IPS DF 4.7 (cell line): ENCODE measurements around the gene FOXR1.
A peak's percentile ranks its signal among the peaks of the same experiment; 100 is the strongest.
"Not testable (repeated sequence)": the region's sequence is repeated elsewhere in the genome, so short reads cannot be mapped to it uniquely, and the experiment has no call there.

Experiments
- DNase-seq: peaks from one replicate; pipeline ENCODE4 v3.0.0-alpha.2; 2013; ENCODE audit warnings: low spot score; ENCODE audit errors: extremely low read depth

Gene FOXR1

DNA sequence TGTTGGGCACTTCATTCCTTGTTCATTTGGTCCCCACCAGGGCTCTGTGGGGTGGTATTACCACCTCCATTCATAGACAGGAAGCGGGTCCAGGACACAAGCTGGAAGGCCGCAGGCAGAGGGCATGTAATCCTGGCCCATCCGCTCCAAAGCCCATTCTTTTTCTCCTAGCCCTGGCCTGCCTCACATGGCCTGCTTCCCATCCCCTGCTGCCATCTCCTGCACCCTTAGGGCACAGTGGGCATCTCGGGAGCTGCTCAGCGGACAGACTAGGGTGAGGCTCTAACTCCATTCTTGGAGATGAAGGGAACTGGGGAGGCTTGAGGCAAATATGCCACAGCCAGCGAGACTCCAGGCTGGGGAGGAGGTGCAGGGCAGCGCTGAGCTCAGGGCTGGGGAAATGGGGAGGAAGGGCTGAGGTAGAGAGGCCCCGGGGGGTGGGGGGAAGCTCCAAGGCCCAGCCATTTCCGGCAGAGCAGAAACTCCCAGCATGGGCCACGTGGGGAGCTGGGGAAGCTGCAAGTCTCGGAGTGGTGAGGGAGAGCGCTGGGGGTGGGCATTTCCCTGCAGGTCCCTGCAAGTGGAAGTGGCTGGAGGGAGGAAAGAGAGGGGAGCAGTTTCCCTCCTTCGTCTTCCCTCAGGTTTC, 31.5 kb upstream of the FOXR1 start:
- no peak for DNase-seq

DNA sequence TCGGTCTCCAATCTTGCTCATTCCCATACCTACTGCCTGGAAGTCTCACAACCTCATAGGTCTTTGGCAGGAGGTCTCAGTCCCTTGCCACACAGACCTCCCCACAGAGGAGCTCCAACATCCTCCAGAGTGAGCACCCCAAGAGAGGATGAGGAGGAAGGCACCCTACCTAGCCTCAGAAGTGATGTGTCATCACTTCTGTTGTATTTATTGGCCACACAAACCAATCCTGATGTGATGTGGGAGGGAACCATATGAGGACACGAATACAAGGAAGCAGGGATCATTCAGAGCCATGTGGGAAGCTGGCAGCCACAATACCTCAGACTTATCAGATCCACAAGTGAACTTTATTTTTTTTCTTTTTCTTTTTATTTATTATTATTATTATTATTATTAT, 24.5 kb upstream of the FOXR1 start:
- no peak for DNase-seq

DNA sequence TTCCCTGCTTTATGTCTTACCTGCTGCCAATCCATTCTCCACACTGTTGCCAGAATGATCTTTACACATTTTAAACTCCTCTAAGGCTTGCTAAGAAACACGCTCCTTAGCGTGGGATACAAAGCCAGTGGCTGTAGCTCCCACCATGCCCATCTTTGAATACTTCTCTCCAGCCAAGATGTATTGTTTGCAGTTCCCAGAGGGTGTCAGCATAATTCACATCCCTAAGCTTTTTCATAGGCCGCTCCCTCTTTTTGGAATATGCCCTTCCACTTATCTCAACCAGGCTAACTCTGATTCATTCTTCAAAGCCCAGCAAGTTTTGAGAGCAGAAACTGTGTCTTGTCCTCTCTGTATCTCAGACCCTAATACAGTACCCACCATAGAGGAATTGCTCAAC, 23.6 kb upstream of the FOXR1 start:
- no peak for DNase-seq

DNA sequence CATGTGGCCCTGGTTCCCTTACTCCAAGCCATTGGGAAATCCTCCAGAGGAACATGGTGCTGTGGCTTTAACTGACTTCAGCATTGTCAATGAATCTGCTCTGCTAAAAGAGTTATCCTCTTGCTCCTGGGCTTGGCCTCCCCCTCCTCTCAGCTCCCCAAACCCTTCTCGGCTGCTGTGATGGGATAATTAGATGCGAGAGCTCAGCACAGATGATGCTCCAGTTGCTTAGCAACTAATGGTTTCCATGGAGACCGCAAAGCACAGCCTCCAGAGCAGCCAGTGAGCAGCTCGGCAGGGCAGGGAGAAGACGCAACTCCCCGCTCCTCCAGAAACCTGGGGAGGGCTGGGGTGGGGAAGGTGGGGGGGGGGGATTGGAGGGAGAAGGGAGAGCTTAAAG, 18.3 kb upstream of the FOXR1 start:
- no peak for DNase-seq

DNA sequence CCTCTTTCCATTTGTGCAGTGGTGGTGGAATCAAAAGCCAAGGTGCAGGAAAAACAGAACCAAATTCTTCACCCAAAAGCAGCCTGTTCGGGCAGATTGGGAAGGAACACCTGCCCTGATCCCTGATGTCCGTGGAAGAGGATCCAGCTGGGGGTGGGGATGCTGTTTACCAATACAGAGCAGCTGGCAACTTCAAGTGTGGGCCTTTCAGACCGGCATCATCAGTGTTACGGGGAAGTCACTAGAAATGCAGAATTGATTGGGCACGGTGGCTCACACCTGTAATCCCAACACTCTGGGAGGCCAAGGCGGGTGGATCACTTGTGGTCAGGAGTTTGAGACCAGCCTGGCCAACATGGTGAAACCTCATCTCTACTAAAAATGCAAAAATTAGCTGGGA, 17.6 kb upstream of the FOXR1 start:
- DNase-seq: not testable (repeated sequence)

DNA sequence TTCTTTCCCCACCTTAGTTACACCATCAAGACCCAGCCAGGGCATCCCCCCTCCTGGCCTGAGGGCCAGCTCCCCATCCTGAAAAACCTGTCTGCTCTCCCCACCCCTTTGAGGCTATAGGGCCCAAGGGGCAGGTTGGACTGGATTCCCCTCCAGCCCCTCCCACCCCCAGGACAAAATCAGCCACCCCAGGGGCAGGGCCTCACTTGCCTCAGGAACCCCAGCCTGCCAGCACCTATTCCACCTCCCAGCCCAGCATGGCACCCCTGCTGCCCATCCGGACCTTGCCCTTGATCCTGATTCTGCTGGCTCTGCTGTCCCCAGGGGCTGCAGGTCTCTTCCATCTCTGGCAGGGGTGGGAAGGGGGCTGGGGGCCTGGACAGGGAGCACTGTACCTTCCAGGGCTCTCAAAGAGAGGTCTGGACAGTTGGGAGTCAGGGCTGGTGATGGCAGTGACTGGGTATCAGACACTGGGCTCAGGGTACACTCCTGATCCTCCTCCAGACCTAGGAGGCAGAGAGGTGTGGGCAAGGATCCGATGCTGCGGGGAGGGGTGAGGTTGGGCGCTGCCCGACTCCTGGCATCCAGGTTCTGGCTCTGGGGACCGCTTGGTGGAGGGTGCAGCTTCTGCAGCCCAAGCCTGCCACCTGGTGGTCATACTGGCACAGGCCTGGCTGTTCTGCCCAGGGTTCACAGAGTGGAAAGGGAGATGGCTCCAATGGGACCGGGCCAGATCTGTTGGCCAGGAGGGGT, 15.3 kb upstream of the FOXR1 start, which contains the start of gene UPK2:
Gene UPK2, plus strand, starts transcription at position 205 of the 753 bp plus-strand sequence. Its CDS starts 53 bp downstream, at position 258.
- DNase-seq: peak; percentile 78

DNA sequence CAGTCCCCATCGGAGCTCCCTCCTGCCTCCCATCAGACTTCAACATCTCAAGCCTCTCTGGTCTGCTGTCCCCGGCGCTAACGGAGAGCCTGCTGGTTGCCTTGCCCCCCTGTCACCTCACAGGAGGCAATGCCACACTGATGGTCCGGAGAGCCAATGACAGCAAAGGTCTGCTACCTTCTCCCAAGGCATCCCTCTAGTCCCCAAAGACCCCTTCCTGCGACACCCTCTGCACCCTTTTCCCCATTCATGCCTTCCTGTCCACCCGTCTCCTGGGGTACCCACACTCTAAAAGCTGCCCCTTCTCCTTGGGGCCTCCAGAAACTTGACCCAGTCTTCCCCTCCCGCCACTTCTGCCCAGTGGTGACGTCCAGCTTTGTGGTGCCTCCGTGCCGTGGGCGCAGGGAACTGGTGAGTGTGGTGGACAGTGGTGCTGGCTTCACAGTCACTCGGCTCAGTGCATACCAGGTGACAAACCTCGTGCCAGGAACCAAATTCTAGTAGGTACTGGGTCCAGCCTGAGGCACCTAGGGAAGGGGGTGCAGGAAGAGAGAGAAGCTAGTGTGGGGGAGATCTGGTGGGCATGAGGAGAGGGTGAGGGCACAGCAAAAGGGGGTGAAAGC, 14.6 kb upstream of the FOXR1 start:
- DNase-seq: no peak

DNA sequence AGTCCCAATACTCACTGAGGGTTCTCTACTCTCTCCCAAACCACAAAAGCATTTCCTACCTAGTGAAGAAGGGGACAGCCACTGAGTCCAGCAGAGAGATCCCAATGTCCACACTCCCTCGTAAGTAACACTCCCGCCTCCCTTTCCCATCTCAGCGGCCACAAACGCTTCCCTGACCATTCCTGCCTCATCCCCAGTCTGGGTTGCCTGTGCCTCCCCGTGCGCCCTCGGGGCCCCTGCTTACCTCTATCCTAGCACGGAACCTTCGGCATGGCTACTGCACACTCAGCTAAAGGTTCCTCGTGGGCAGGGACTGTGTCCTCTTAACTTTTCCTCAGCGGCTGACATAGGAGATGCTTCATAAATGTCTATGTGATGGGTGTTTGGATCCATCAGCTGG, 14.0 kb upstream of the FOXR1 start:
- no peak for DNase-seq

DNA sequence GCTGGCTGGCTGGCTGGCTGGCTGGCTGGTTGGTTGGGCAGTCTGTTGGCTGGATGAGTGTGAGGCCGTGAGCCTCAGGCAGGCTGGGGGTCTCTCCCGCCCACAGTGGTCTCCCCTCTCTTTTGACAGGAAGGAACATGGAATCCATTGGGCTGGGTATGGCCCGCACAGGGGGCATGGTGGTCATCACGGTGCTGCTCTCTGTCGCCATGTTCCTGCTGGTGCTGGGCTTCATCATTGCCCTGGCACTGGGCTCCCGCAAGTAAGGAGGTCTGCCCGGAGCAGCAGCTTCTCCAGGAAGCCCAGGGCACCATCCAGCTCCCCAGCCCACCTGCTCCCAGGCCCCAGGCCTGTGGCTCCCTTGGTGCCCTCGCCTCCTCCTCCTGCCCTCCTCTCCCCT, 13.6 kb upstream of the FOXR1 start:
- DNase-seq: no peak

DNA sequence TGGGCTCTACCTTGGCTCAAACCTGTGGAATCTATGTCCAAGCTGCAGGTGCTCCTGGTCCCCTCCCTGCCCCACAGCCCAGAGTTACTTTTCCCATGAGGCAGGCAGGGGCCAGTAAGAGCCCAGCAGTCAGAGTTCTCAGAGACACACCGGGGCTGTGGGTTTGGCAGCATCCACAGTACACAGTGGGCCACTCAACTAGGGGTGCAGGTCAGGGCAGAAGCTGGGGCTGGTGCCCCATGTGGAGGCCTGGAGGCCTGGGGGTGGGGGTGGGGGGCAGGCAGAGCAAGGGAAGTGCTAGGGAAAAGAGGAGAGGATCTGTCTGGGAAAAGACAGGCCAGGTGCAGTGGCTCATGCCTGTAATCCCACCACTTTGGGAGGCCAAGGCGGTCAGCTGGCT, 13.0 kb upstream of the FOXR1 start:
- DNase-seq: no peak

DNA sequence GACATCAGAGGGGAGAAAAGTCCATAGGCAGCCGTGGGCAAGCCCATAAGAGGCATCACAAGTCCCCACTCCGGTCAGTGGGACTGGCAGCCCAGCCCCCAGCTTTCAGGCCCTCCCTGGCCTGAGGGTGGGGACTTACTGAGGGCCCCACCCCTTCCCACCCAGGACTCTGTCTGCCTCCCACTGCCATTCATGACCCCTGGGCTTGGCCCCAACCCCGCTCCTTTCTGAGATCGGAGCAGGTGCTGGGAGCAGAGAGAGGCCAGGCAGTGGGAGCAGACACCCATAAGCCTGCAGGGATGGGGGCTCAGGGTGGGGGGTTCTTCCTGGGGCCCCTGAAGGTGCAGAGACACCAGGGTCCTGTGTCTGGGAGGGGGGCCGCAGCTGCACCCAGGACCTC, 10.4 kb upstream of the FOXR1 start:
- DNase-seq: no peak

DNA sequence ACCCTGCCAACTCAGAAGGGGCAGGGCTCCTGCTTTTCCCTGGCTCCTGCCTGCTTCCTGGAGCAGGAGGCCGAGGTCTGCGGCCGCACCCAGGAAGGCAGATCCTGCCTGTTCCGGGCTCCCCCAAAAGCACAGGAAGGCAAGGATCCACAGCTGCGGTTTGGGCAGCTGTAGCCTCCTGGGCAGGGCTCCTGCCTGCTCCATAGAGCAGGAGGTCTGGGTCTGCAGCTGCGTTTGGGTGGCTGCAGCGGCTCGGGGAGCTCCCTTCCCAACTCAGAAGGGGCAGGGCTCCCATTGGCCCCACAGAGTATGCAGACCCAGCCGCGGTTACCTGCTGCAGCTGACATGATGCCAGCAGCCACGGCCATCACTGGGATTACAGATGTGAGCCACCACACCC, 10.0 kb upstream of the FOXR1 start:
- DNase-seq: no peak

DNA sequence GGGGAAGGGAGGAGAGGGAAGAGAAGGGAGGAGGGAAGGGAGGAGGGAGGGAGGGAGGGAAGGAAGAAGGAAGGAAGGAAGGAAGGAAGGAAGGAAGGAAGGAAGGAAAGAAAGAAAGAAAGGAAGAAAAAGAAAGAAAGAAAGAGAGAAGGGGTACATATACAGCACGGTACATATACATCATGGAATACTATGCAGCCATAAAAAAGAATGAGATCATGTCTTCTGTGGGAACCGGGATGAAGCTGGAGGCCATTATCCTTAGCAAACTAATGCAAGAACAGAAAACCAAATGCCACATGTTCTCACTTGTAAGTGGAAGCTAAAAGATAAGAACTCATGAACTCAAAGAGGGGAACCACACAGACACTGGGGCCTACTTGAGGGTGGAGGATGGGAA, 2.1 kb upstream of the FOXR1 start:
- not testable (repeated sequence) for DNase-seq

DNA sequence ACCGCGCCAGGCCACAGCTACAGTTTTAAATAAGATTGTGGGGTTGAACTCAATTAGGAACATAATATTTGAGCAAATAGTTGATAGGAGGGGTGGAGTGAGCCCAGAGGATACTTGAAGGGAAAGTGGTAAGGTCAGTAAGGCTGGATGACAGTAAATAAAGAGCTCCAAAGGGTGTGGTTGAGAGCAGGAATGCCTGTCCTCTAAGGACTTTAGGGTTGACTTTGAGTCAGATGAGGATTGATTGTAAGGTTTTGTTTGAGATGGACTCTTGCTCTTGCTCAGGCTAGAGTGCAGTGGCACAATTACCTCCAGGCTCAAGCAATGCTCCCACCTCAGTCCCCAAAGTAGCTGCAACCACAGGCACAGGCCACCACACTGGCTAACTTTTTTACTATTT, 2.4 kb downstream of the FOXR1 start:
- DNase-seq: no peak

DNA sequence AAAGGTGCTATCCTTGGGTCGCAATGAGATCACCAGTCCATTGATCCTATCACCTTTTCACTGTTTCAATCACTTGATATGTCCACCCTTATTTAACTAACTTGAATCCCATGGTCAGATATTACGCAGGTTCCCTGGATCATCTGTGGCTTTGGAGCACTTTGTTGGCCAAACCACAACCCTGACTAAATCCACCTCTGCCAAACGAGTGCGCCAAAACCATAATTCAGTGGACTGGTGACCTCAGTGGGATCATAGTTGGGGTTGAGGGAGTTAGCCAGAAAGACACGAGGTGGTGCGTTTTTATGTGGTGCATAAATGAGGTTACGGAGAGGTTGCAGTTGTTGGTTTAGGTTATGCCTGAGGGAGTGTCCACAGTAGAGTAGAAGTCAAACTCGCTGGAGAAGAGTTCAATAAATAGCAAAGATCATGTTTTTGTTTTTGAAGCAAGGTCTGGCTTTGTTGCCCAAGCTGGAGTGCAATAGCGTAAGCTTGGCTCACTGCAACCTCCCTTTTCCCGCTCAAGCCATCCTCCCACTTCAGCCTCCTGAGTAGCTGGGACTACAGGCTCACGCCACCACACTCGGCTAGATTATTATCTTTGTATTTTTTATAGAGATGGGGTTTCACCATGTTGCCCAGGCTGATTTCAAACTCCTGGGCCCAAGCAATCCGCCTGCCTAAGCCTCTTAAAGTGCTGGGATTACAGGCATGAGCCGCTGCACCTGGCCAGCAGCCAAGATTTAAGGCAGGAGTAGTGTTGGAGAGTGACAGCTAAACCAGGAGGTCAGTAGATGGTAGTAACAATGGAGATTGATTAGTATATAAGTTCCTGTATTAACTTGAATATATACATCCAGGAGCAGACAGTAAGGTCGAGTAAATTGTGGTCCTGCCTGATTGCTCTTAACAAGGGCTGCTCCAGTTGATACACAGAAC, 4.5 kb downstream of the FOXR1 start:
- DNase-seq: no peak

DNA sequence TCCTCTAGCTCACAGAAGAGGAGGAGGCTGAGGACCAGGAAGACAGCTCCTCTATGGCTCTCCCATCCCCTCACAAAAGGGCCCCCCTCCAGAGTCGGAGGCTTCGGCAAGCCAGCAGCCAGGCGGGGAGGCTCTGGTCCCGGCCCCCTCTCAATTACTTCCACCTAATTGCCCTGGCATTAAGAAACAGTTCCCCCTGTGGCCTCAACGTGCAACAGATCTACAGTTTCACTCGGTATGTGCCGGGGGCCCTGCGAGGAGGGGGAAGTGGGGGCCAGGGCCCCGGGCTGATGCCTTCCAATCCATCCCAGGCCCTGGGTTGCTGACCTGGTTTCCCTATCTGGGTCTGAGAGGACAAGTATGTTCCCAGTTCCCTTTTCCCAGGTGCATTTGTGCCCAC, 7.9 kb downstream of the FOXR1 start:
- DNase-seq: no peak

DNA sequence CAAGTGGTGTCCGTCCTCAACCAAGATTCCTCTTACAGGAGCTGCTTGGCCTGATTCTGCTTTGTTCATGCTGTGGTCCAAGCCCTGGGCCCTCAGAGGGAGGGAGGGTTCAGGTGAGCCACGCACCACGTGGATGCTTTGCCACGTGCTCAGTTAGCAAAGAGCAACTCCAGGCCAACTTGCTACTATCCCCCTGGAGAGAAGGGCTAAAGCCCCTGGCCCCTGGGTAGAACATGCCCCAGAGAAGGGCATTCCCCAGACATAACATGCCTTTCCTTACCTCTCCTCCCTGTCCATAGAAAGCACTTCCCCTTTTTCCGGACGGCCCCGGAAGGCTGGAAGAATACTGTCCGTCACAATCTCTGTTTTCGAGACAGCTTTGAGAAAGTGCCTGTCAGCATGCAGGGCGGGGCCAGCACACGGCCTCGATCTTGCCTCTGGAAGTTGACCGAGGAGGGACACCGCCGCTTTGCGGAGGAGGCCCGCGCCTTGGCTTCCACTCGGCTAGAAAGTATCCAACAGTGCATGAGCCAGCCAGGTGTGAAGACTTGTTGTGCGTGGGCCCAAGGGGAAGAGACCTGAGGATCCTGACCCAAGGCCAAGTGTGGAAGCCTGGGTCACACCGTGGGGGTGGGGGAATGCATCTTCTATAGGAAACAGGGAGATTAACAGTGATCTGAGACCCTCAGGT, 8.8 kb downstream of the FOXR1 start:
- no peak for DNase-seq

DNA sequence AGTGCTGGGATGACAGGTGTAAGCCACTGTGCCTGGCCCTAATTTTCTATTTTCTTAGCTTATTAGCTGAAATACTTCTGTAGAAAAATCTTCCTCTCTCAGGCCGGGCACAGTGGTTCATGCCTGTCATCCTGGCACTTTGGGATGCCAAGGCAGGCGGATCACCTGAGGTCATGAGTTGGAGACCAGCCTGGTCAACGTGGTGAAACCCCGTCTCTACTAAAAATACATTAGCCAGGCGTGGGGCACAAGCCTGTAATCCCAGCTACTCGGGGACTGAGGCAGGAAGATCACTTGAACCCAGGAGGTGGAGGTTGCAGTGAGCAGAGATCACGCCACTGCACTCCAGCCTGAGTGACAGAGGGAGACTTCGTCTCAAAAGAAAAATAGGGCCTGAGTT, 12.8 kb downstream of the FOXR1 start:
- DNase-seq: not testable (repeated sequence)

DNA sequence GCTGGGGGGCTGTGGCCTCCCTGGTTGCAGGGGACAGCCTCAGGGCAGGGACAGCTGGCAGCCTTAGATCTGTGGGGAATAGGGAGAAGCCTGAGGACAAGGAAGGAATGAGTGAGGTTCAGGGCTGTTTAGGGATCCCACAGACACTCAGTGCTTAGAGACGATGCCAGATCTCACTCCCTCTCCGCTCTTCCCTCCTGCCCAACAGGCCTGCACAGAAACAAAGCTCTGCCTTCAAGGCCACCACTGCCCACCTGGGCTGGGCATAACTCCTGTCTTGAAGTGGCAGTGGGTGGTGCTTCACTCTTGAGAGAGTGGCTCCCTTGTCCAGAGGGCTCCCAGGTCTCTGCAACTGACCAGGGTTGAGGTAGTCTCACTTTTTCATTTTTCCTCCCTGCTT, 13.3 kb downstream of the FOXR1 start:
- no peak for DNase-seq

DNA sequence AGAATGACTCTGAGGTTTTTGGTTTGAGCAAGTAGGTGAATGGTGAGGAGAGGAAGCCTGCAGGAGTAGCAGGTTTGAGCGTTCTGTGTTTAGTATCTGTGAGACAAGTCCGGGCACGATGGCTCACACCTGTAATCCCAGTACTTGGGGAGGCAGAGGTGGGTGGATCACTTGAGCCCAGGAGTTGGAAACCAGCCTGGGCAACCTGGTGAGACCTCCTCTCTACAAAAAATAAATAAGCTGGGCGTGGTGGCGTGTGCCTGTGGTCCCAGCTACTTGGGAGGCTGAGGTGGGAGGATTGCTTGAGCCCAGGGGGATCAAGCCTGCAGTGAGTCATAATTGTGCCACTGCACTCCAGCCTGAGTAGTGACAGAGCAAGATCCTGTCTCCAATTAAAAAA, 16.7 kb downstream of the FOXR1 start:
- no peak for DNase-seq

DNA sequence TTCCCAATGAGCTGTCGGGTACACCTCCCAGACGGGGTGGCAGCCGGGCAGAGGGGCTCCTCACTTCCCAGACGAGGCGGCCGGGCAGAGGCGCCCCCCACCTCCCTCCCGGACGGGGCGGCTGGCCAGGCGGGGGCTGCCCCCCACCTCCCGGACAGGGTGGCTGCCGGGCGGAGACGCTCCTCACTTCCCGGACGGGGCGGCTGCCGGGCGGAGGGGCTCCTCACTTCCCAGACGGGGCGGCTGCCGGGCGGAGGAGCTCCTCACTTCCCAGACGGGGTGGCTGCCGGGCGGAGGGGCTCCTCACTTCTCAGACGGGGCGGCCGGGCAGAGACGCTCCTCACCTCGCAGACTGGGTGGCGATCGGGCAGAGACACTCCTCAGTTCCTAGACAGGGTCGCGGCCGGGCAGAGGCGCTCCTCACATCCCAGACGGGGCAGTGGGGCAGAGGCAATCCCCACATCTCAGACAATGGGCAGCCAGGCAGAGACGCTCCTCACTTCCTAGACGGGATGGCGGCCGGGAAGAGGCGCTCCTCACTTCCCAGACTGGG, 20.0 kb downstream of the FOXR1 start:
- not testable (repeated sequence) for DNase-seq
